A673 (cell line): ENCODE data around the gene PTPRR.

ENCODE experiments used
- CTCF ChIP-seq: fragments of 300-800, 200-600 bp; sonication (generic); conservative IDR thresholded peaks from 2 replicates; pipeline ENCODE4 v1.5.1; 2017; ENCODE audit warnings: low read depth, mild to moderate bottlenecking, antibody characterized with exemption, low read length, moderate library complexity, mixed read lengths
- EZH2 ChIP-seq: fragments of 200-600 bp; sonication (generic); IDR thresholded peaks from 2 replicates; pipeline ENCODE4 v1.6.1; 2017; ENCODE audit warnings: borderline replicate concordance, low read depth, mild to moderate bottlenecking, mixed read lengths, antibody characterized with exemption, low read length; ENCODE audit not compliant: poor library complexity, severe bottlenecking

- no peak for TF ChIP-seq CTCF
- TF ChIP-seq EZH2: no peak
Measured at GRCh38 chr12:70748809-70749208, 171.7 kb downstream of the PTPRR start.
